ENCODE results near the gene AKAP6. TPM values are rescaled to one million over a fixed set of nuclear protein-coding genes. Genes with fewer than 3 reads are reported as not detected.

Gene AKAP6
- total and polyA plus RNA-seq, 2 of the 8 experiments (the other 6 are each of a cell fraction or from before 2014, with no cell fraction given), result 0.09 to 0.89 TPM

DNA sequence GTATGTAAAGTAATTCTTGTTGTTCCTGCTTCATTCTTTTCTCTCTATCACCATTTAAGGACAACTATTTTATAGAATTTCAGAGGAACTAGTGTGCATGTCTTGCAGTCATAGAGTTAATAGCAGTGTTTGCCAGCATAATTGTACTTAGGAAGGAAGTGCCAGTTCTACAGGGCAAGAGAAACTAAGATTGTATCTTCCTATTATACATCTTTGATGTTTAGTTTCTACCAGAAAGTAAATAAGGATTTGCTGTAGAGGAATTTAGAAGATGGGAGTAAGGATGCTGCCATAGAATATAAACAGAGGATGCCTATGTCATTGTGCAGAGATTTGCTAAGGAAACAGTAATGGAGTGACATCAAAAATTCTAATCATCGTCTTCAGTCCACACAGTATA lies 338.7 kb downstream of the AKAP6 start:
- H2BK15ac ChIP-seq (ENCODE audit: low read length), result no peak overlapping the region
- H2BK5ac ChIP-seq (ENCODE audit: low read depth, low read length), result no peak overlapping the region
- no peak overlapping the region for H2AK5ac ChIP-seq (ENCODE audit: low read depth, low read length)
- H4K91ac ChIP-seq (replicated peaks; ENCODE audit: insufficient read length, low read length), result no peak overlapping the region
- no peak overlapping the region for H3K18ac ChIP-seq (ENCODE audit: extremely low read depth, low read length)
- H3K27ac ChIP-seq (ENCODE audit: low read depth, low read length), result no peak overlapping the region
- H4K5ac ChIP-seq (ENCODE audit: insufficient read length, low read depth, low read length), result no peak overlapping the region
- no peak overlapping the region for H3K14ac ChIP-seq (ENCODE audit: insufficient read length)
- no peak overlapping the region for H4K8ac ChIP-seq (ENCODE audit: extremely low read depth, insufficient read depth, low read length)
- 83% methylated on average over 1 of the region's 1 CpG; no CpG with 5 or more reads in 1 of the 2 experiments for WGBS, 2 experiments (ENCODE audit: extremely low coverage in 1 of 2, insufficient coverage in 1 of 2, insufficient read length in 1 of 2, insufficient replicate concordance in 2 of 2, low coverage in 1 of 2, low lambda C conversion rate in 2 of 2, missing lambda C conversion rate in 1 of 2)
- no peak overlapping the region for H2BK120ac ChIP-seq (replicated peaks; ENCODE audit: low read depth, low read length)
- FAIRE-seq (no peak), DNase-seq (ENCODE audit: low read depth in 1 of 2, low spot score in 2 of 2) (no peak)
- ChIA-PET POLR2A (ENCODE audit: partially characterized antibody) (no interaction called here), CTCF (ENCODE audit: partially characterized antibody) (no interaction called here)
- H4K20me1 ChIP-seq (replicated peaks in 1 of 2; ENCODE audit: control insufficient read depth in 1 of 2, insufficient read depth in 2 of 2, low read length in 2 of 2), result no peaks in the 10 kb centered on the region
- H3K23me2 ChIP-seq (ENCODE audit: low read depth, low read length), result no peaks in the 10 kb centered on the region
- peaks cover 0 to 2% (median 0%) of the 10 kb centered on the region in 4 experiments; a peak in 1 of 7 replicates for H3K4me1 ChIP-seq (replicated peaks in 1 of 4; ENCODE audit: control insufficient read depth in 3 of 4, insufficient read depth in 4 of 4, low read length in 3 of 4)
- no peaks in the 10 kb centered on the region for H3K36me3 ChIP-seq (ENCODE audit: control insufficient read depth in 2 of 4, insufficient read depth in 4 of 4, low read length in 3 of 4)
- no peak overlapping the region for H2AFZ ChIP-seq (ENCODE audit: low read length)
- H2BK20ac ChIP-seq (ENCODE audit: low read length), result no peak overlapping the region
- no peak overlapping the region for H3K4ac ChIP-seq (replicated peaks; ENCODE audit: insufficient read length, low read depth, low read length)
- no peak overlapping the region for H3K23ac ChIP-seq (ENCODE audit: insufficient read length)
- H3K4me3 ChIP-seq (ENCODE audit: extremely low read depth in 1 of 4, insufficient read depth in 2 of 4, low read depth in 3 of 4, low read length in 4 of 4), result no peak overlapping the region
- no peak overlapping the region for H3K4me2 ChIP-seq (ENCODE audit: insufficient read depth in 1 of 2, low read depth in 2 of 2, low read length in 2 of 2)
- no peaks in the 10 kb centered on the region for H3K79me2 ChIP-seq (ENCODE audit: control insufficient read depth in 1 of 2, insufficient read depth in 2 of 2, low read length in 2 of 2)
- no peak overlapping the region for H2BK12ac ChIP-seq (ENCODE audit: low read depth, low read length)
- H3K9ac ChIP-seq (replicated peaks in 1 of 4; ENCODE audit: extremely low read depth in 1 of 4, low read depth in 3 of 4, low read length in 3 of 4), result no peak overlapping the region
- H3K9me3 ChIP-seq (ENCODE audit: insufficient read depth in 2 of 2, low read depth in 1 of 2, low read length in 1 of 2), result 0 out of 4 replicates have a peak, but pooled peaks cover 0 to 1% of the 10 kb centered on the region in 2 experiments
- H3K27me3 ChIP-seq (replicated peaks in 1 of 4; ENCODE audit: control insufficient read depth in 3 of 4, extremely low read depth in 1 of 4, insufficient read depth in 3 of 4, low read length in 3 of 4), result no peaks in the 10 kb centered on the region
- H3K79me1 ChIP-seq (ENCODE audit: low read depth, low read length), result no peaks in the 10 kb centered on the region
- H3K56ac ChIP-seq (replicated peaks; ENCODE audit: insufficient read length, low read depth, low read length), result no peak overlapping the region
- TF ChIP-seq, protein P1, sequence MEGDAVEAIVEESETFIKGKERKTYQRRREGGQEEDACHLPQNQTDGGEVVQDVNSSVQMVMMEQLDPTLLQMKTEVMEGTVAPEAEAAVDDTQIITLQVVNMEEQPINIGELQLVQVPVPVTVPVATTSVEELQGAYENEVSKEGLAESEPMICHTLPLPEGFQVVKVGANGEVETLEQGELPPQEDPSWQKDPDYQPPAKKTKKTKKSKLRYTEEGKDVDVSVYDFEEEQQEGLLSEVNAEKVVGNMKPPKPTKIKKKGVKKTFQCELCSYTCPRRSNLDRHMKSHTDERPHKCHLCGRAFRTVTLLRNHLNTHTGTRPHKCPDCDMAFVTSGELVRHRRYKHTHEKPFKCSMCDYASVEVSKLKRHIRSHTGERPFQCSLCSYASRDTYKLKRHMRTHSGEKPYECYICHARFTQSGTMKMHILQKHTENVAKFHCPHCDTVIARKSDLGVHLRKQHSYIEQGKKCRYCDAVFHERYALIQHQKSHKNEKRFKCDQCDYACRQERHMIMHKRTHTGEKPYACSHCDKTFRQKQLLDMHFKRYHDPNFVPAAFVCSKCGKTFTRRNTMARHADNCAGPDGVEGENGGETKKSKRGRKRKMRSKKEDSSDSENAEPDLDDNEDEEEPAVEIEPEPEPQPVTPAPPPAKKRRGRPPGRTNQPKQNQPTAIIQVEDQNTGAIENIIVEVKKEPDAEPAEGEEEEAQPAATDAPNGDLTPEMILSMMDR (IDR thresholded peaks at IDR 0.05; ENCODE audit: control extremely low read depth in 1 of 3, insufficient read depth in 1 of 3, low read depth in 1 of 3, low read length in 3 of 3), result no peak
- no peak for TF ChIP-seq ASH2L (IDR thresholded peaks at IDR 0.05; ENCODE audit: low read length)
